K562 (cell line): ENCODE measurements around the gene TMEM143. TPM values are rescaled to one million over a fixed set of nuclear protein-coding genes. Genes with fewer than 3 reads are reported as not detected.

Experiments
- ARID3A ChIP-seq: IDR thresholded peaks from 2 replicates; pipeline ENCODE4 v1.6.1; 2012; ENCODE audit warnings: low read depth, low read length, improper control_type of control experiment, borderline replicate concordance
- C11orf30 ChIP-seq: fragments of 450-650 bp; IDR thresholded peaks from 2 replicates; pipeline ENCODE4 v1.6.1; 2016; ENCODE audit warnings: low read depth, mild to moderate bottlenecking
- CREM ChIP-seq: IDR thresholded peaks from 2 replicates; pipeline ENCODE4 v1.6.1; 2014; ENCODE audit warnings: antibody characterized with exemption, low read depth
- GATAD2B ChIP-seq: fragments of 450-650 bp; IDR thresholded peaks from 2 replicates; pipeline ENCODE4 v1.6.1; 2017; ENCODE audit warnings: mild to moderate bottlenecking, borderline replicate concordance
- HIVEP1 ChIP-seq: fragments of 250-450 bp; sonication (Bioruptor Pico); IDR thresholded peaks from 2 replicates; pipeline ENCODE4 v1.4.0; 2020; ENCODE audit warnings: mild to moderate bottlenecking
- HOXB6 ChIP-seq: fragments of 250-450 bp; sonication (Bioruptor Pico); IDR thresholded peaks from 2 replicates; pipeline ENCODE4 v1.5.1; 2022; ENCODE audit warnings: mild to moderate bottlenecking, borderline replicate concordance
- KAT7 ChIP-seq: sonication (generic); formaldehyde crosslinking; IDR thresholded peaks from 2 replicates; pipeline ENCODE4 v1.8.0; 2022; ENCODE audit warnings: missing genetic modification reagents, mild to moderate bottlenecking, borderline replicate concordance
- MAFF ChIP-seq: IDR thresholded peaks from 2 replicates; pipeline ENCODE4 v1.6.1; 2012; ENCODE audit warnings: low read length, improper control_type of control experiment
- MAZ ChIP-seq, 2 experiments: fragments of 450-650 bp in 1 of 2; sonication (generic) in 1 of 2; formaldehyde crosslinking; IDR thresholded peaks in 1 of 2; conservative IDR thresholded peaks in 1 of 2; 2 replicates each; pipeline versions ENCODE4 v1.4.0 to v1.5.0; 2020; ENCODE audit warnings: mild to moderate bottlenecking in 1 of 2, missing genetic modification reagents in 1 of 2
- NCOA2 ChIP-seq, 2 experiments: fragments of 450-650 bp; IDR thresholded peaks; 2 replicates each; pipeline ENCODE4 v1.6.1; 2018; ENCODE audit warnings: mild to moderate bottlenecking in 2 of 2, moderate library complexity in 1 of 2; ENCODE audit not compliant: partially characterized antibody in 2 of 2
- PHB ChIP-seq: fragments of 250-450 bp; sonication (Bioruptor Pico); IDR thresholded peaks from 2 replicates; pipeline ENCODE4 v1.5.0; 2021
- PML ChIP-seq: IDR thresholded peaks from 2 replicates; pipeline ENCODE4 v1.6.1; 2012; ENCODE audit warnings: low read length, inconsistent platforms
- PREB ChIP-seq: sonication (generic); formaldehyde crosslinking; IDR thresholded peaks from 2 replicates; pipeline ENCODE4 v1.8.1; 2023; ENCODE audit warnings: mild to moderate bottlenecking, missing genetic modification reagents
- SETDB1 ChIP-seq: IDR thresholded peaks from one replicate; pipeline ENCODE4 v1.6.1; 2012; ENCODE audit warnings: low read length, control low read depth, inconsistent platforms
- TCF7 ChIP-seq: sonication (generic); IDR thresholded peaks from 2 replicates; pipeline ENCODE4 v1.6.1; 2016; ENCODE audit warnings: antibody characterized with exemption, borderline replicate concordance
- TSC22D4 ChIP-seq: fragments of 450-650 bp; IDR thresholded peaks from 2 replicates; pipeline ENCODE4 v1.6.1; 2016; ENCODE audit warnings: missing genetic modification characterization, missing biosample characterization, control low read depth
- U2AF2 ChIP-seq: fragments of 200-400 bp; formaldehyde crosslinking; optimal IDR thresholded peaks from 2 replicates; pipeline ENCODE3; 2017; ENCODE audit warnings: low read depth, mild to moderate bottlenecking, low read length
- ZNF124 ChIP-seq: sonication (generic); formaldehyde crosslinking; IDR thresholded peaks from 2 replicates; pipeline ENCODE4 v1.8.1; 2022; ENCODE audit warnings: missing genetic modification reagents
- ZNF324 ChIP-seq: fragments of 250-450 bp; sonication (Bioruptor Pico); IDR thresholded peaks from 2 replicates; pipeline ENCODE4 v1.4.0; 2020; ENCODE audit warnings: mild to moderate bottlenecking
- ZNF717 ChIP-seq: fragments of 250-450 bp; sonication (Bioruptor Pico); IDR thresholded peaks from 2 replicates; pipeline ENCODE4 v1.5.0; 2021
- polyA plus RNA-seq, 8 experiments: library from polyadenylated mRNA; depleted of rRNA in 4 of 8; stranded (reverse) in 5 of 8; unstranded in 3 of 8; fragments of >200 nt; fragmentation: Nextera tagmentation in 2 of 8; fragmentation: Illumina TruSeq in 1 of 8; extraction: Ambion mirVana in 2 of 8; extraction: Trizol in 1 of 8; gene quantifications; 2 replicates each; pipeline versions ENCODE4 v1.2.1 to v1.2.3, GENCODE V29; 2011 to 2014; ENCODE audit warnings: inconsistent platforms in 1 of 8, missing spikeins in 1 of 8
- total RNA-seq, 7 experiments: library from RNA; depleted of rRNA in 6 of 7; stranded (reverse); fragments of >200 nt in 6 of 7; fragmentation: Illumina TruSeq in 2 of 7; extraction: Trizol in 2 of 7; gene quantifications; 2 replicates each; pipeline versions ENCODE4 v1.2.1 to v1.2.3, GENCODE V29; 2011 to 2021; ENCODE audit warnings: low replicate concordance in 1 of 7
- TF ChIP-seq, protein P1 (sequence below), 2 experiments: fragments of 450-650 bp in 1 of 2; sonication (generic) in 1 of 2; formaldehyde crosslinking; conservative IDR thresholded peaks; 2 replicates each; pipeline versions ENCODE4 v1.4.0 to v1.8.1; 2020 to 2022; ENCODE audit warnings: mild to moderate bottlenecking in 1 of 2, missing genetic modification reagents in 1 of 2
- TF ChIP-seq, protein P2 (sequence below): sonication (generic); formaldehyde crosslinking; IDR thresholded peaks from 2 replicates; pipeline ENCODE4 v1.8.0; 2022; ENCODE audit warnings: mild to moderate bottlenecking, missing genetic modification reagents
- TF ChIP-seq, protein P3 (sequence below): fragments of 450-650 bp; IDR thresholded peaks from 2 replicates; pipeline ENCODE4 v1.6.1; 2014; ENCODE audit warnings: low read depth, mild to moderate bottlenecking, moderate library complexity, borderline replicate concordance

Gene TMEM143
- total and polyA plus RNA-seq, 9 of the 15 experiments (the other 6 are each of a cell fraction or from before 2014, with no cell fraction given) = 0.66 to 8.8 (median 4.3) TPM

- TF ChIP-seq PREB = no peak
- TF ChIP-seq, protein P1, sequence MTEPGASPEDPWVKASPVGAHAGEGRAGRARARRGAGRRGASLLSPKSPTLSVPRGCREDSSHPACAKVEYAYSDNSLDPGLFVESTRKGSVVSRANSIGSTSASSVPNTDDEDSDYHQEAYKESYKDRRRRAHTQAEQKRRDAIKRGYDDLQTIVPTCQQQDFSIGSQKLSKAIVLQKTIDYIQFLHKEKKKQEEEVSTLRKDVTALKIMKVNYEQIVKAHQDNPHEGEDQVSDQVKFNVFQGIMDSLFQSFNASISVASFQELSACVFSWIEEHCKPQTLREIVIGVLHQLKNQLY (CRISPR knock-in tag; conservative IDR thresholded peaks at IDR 0.05) = no peak
- no peak for TF ChIP-seq ZNF124 (CRISPR knock-in tag)
- no peak for TF ChIP-seq TSC22D4 (tag)
- TF ChIP-seq, protein P2, sequence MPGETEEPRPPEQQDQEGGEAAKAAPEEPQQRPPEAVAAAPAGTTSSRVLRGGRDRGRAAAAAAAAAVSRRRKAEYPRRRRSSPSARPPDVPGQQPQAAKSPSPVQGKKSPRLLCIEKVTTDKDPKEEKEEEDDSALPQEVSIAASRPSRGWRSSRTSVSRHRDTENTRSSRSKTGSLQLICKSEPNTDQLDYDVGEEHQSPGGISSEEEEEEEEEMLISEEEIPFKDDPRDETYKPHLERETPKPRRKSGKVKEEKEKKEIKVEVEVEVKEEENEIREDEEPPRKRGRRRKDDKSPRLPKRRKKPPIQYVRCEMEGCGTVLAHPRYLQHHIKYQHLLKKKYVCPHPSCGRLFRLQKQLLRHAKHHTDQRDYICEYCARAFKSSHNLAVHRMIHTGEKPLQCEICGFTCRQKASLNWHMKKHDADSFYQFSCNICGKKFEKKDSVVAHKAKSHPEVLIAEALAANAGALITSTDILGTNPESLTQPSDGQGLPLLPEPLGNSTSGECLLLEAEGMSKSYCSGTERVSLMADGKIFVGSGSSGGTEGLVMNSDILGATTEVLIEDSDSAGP (CRISPR knock-in tag) = no peak
- peak; percentile 50 for TF ChIP-seq MAFF
- TF ChIP-seq GATAD2B = no peak
- no peak for TF ChIP-seq KAT7 (CRISPR knock-in tag)
- no peak for TF ChIP-seq SETDB1
- TF ChIP-seq C11orf30 = peak; percentile 86
- TF ChIP-seq HOXB6 (CRISPR knock-in tag) = no peak
- no peak for TF ChIP-seq ARID3A
- TF ChIP-seq, protein P3, sequence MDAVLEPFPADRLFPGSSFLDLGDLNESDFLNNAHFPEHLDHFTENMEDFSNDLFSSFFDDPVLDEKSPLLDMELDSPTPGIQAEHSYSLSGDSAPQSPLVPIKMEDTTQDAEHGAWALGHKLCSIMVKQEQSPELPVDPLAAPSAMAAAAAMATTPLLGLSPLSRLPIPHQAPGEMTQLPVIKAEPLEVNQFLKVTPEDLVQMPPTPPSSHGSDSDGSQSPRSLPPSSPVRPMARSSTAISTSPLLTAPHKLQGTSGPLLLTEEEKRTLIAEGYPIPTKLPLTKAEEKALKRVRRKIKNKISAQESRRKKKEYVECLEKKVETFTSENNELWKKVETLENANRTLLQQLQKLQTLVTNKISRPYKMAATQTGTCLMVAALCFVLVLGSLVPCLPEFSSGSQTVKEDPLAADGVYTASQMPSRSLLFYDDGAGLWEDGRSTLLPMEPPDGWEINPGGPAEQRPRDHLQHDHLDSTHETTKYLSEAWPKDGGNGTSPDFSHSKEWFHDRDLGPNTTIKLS = no peak
- TF ChIP-seq HIVEP1 = no peak
- TF ChIP-seq MAZ (CRISPR knock-in tag; conservative IDR thresholded peaks at IDR 0.05 in 1 of 2, IDR thresholded peaks at IDR 0.05 in 1 of 2) = no peak
- TF ChIP-seq U2AF2 = no peak
- no peak for TF ChIP-seq PML
- TF ChIP-seq ZNF324 (CRISPR knock-in tag) = no peak
- TF ChIP-seq CREM = 0 out of 2 replicates have a peak, but pooled peaks have one; percentile 4
- TF ChIP-seq ZNF717 (CRISPR knock-in tag) = no peak
- no peak for TF ChIP-seq PHB (CRISPR knock-in tag)
- no peak for TF ChIP-seq NCOA2 (IDR thresholded peaks at IDR 0.05; ENCODE audit: partially characterized antibody in 2 of 2)
- peak; percentile 48; the same call in 1 of the 2 replicates for TF ChIP-seq TCF7
These were observed 9.3 kb downstream of the TMEM143 start (continued) for GRCh38 chr19:48354332-48354992.
